Neural cell (in vitro differentiated cells): ENCODE results near the gene SFXN1. TPM values are rescaled to one million over a fixed set of nuclear protein-coding genes. Genes with fewer than 3 reads are reported as not detected.

Experiments used
- H2AFZ ChIP-seq: fragments of 200-600, 300-800 bp; sonication (generic), shearing (Covaris generic); 2 replicates; pipeline ENCODE4 v1.6.0; 2014; ENCODE audit warnings: low read depth, mild to moderate bottlenecking, antibody characterized with exemption, low read length, moderate library complexity
- H3F3A ChIP-seq: fragments of 200-600 bp; shearing (Covaris generic); 2 replicates; pipeline ENCODE4 v1.6.1; 2016; ENCODE audit warnings: mild to moderate bottlenecking, moderate library complexity, mixed read lengths, antibody characterized with exemption, low read length; ENCODE audit not compliant: insufficient read depth, poor library complexity, severe bottlenecking
- H3K27ac ChIP-seq: fragments of 200-600, 300-800 bp; sonication (generic), shearing (Covaris generic); 2 replicates; pipeline ENCODE4 v1.5.1; 2014; ENCODE audit warnings: mild to moderate bottlenecking, low read length, moderate library complexity
- H3K27me3 ChIP-seq: fragments of 300-800, 200-600 bp; sonication (generic), shearing (Covaris generic); 2 replicates; pipeline ENCODE4 v1.6.0; 2014; ENCODE audit warnings: mild to moderate bottlenecking, low read depth, low read length, moderate library complexity; ENCODE audit not compliant: insufficient read depth
- H3K36me3 ChIP-seq: fragments of 300-800, 200-600 bp; sonication (generic), shearing (Covaris generic); 2 replicates; pipeline ENCODE4 v1.5.1; 2014; ENCODE audit warnings: mild to moderate bottlenecking, antibody characterized with exemption, low read length, moderate library complexity; ENCODE audit not compliant: insufficient read depth
- H3K4me2 ChIP-seq: fragments of 300-800, 200-600 bp; sonication (generic), shearing (Covaris generic); 2 replicates; pipeline ENCODE4 v1.6.0; 2014; ENCODE audit warnings: mild to moderate bottlenecking, low read length
- H3K4me3 ChIP-seq: fragments of 300-800, 200-600 bp; sonication (generic), shearing (Covaris generic); 2 replicates; pipeline ENCODE4 v1.5.1; 2014; ENCODE audit warnings: mild to moderate bottlenecking, low read length, moderate library complexity
- H3K79me2 ChIP-seq: fragments of 200-600 bp; shearing (Covaris generic); replicated peaks from 2 replicates; pipeline ENCODE4 v1.6.0; 2014; ENCODE audit warnings: mild to moderate bottlenecking, low read length, moderate library complexity; ENCODE audit not compliant: insufficient read depth
- H3K9ac ChIP-seq: fragments of 300-800, 200-600 bp; sonication (generic), shearing (Covaris generic); 2 replicates; pipeline ENCODE4 v1.6.1; 2016; ENCODE audit warnings: mild to moderate bottlenecking, low read length, mixed read lengths
- H3K9me2 ChIP-seq: fragments of 200-600 bp; shearing (Covaris generic); 2 replicates; pipeline ENCODE4 v1.6.1; 2016; ENCODE audit warnings: mild to moderate bottlenecking, low read length, mixed read lengths; ENCODE audit not compliant: insufficient read depth
- H3K9me3 ChIP-seq: fragments of 200-600, 300-800 bp; sonication (generic), shearing (Covaris generic); 2 replicates; pipeline ENCODE4 v1.6.1; 2016; ENCODE audit warnings: mild to moderate bottlenecking, mixed run types, low read length, moderate library complexity, mixed read lengths
- H4K20me1 ChIP-seq: fragments of 200-600 bp; shearing (Covaris generic); 2 replicates; pipeline ENCODE4 v1.6.1; 2016; ENCODE audit warnings: mild to moderate bottlenecking, mixed run types; ENCODE audit not compliant: insufficient read depth
- EP300 ChIP-seq: fragments of 450-650 bp; conservative IDR thresholded peaks from 2 replicates; pipeline ENCODE4 v1.6.1; 2014; ENCODE audit warnings: antibody characterized with exemption, mild to moderate bottlenecking, moderate library complexity; ENCODE audit not compliant: poor library complexity, severe bottlenecking
- EZH2 ChIP-seq: fragments of 200-600, 300-800 bp; shearing (Covaris generic), sonication (generic); IDR thresholded peaks from 2 replicates; pipeline ENCODE4 v1.6.1; 2014; ENCODE audit warnings: antibody characterized with exemption, low read length, borderline replicate concordance, mild to moderate bottlenecking; ENCODE audit not compliant: insufficient read depth, poor library complexity, severe bottlenecking
- MXI1 ChIP-seq: fragments of 450-650 bp; conservative IDR thresholded peaks from 2 replicates; pipeline ENCODE4 v1.6.1; 2014; ENCODE audit warnings: antibody characterized with exemption, mild to moderate bottlenecking; ENCODE audit not compliant: poor library complexity, severe bottlenecking
- POLR2AphosphoS5 ChIP-seq: IDR thresholded peaks from 2 replicates; pipeline ENCODE4 v1.6.1; 2012
- RAD21 ChIP-seq: fragments of 450-650 bp; conservative IDR thresholded peaks from 2 replicates; pipeline ENCODE4 v1.6.1; 2014; ENCODE audit warnings: antibody characterized with exemption, mild to moderate bottlenecking, moderate library complexity
- SMC3 ChIP-seq: fragments of 450-650 bp; conservative IDR thresholded peaks from 2 replicates; pipeline ENCODE4 v1.6.1; 2014; ENCODE audit warnings: antibody characterized with exemption, mild to moderate bottlenecking, moderate library complexity; ENCODE audit not compliant: poor library complexity
- TAF1 ChIP-seq: IDR thresholded peaks from 2 replicates; pipeline ENCODE4 v1.6.1; 2012; ENCODE audit warnings: low read depth
- polyA plus RNA-seq: library from polyadenylated mRNA; depleted of rRNA; stranded (reverse); fragments of >200 nt; gene quantifications from 2 replicates; pipeline ENCODE4 v1.2.3, GENCODE V29; 2014
- TF ChIP-seq, protein P1 (sequence below): IDR thresholded peaks from 2 replicates; pipeline ENCODE4 v1.6.1; 2012; ENCODE audit warnings: borderline replicate concordance
- TF ChIP-seq, protein P2 (sequence below): fragments of 450-650 bp; IDR thresholded peaks from 2 replicates; pipeline ENCODE4 v1.5.1; 2014; ENCODE audit warnings: antibody characterized with exemption, mild to moderate bottlenecking, moderate library complexity; ENCODE audit not compliant: poor library complexity, severe bottlenecking

Gene SFXN1
- polyA plus RNA-seq, 1 donor from 2014 or later: 109 TPM

GRCh38 chr5:175472378-175472777 lies 6.0 kb upstream of the SFXN1 start:
- Histone ChIP-seq H3K79me2 (no peaks in the 10 kb centered on the region), H4K20me1 (no peaks in the 10 kb centered on the region), H3K27ac (no peak overlapping the region), H3K4me2 (no peak overlapping the region), H3K9me3 (no peaks in the 10 kb centered on the region), H3K9me2 (no peaks in the 10 kb centered on the region), H3K4me3 (no peak overlapping the region), H3K9ac (no peak overlapping the region), H3F3A (no peaks in the 10 kb centered on the region), H3K36me3 (no peaks in the 10 kb centered on the region), H3K27me3 (no peaks in the 10 kb centered on the region), H2AFZ (no peak overlapping the region)
- TF ChIP-seq, protein P1, sequence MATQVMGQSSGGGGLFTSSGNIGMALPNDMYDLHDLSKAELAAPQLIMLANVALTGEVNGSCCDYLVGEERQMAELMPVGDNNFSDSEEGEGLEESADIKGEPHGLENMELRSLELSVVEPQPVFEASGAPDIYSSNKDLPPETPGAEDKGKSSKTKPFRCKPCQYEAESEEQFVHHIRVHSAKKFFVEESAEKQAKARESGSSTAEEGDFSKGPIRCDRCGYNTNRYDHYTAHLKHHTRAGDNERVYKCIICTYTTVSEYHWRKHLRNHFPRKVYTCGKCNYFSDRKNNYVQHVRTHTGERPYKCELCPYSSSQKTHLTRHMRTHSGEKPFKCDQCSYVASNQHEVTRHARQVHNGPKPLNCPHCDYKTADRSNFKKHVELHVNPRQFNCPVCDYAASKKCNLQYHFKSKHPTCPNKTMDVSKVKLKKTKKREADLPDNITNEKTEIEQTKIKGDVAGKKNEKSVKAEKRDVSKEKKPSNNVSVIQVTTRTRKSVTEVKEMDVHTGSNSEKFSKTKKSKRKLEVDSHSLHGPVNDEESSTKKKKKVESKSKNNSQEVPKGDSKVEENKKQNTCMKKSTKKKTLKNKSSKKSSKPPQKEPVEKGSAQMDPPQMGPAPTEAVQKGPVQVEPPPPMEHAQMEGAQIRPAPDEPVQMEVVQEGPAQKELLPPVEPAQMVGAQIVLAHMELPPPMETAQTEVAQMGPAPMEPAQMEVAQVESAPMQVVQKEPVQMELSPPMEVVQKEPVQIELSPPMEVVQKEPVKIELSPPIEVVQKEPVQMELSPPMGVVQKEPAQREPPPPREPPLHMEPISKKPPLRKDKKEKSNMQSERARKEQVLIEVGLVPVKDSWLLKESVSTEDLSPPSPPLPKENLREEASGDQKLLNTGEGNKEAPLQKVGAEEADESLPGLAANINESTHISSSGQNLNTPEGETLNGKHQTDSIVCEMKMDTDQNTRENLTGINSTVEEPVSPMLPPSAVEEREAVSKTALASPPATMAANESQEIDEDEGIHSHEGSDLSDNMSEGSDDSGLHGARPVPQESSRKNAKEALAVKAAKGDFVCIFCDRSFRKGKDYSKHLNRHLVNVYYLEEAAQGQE: no peak
- TF ChIP-seq RAD21 (no peak), SMC3 (no peak), EZH2 (no peak), TAF1 (no peak), EP300 (no peak), POLR2AphosphoS5 (no peak), MXI1 (no peak)
- TF ChIP-seq, protein P2, sequence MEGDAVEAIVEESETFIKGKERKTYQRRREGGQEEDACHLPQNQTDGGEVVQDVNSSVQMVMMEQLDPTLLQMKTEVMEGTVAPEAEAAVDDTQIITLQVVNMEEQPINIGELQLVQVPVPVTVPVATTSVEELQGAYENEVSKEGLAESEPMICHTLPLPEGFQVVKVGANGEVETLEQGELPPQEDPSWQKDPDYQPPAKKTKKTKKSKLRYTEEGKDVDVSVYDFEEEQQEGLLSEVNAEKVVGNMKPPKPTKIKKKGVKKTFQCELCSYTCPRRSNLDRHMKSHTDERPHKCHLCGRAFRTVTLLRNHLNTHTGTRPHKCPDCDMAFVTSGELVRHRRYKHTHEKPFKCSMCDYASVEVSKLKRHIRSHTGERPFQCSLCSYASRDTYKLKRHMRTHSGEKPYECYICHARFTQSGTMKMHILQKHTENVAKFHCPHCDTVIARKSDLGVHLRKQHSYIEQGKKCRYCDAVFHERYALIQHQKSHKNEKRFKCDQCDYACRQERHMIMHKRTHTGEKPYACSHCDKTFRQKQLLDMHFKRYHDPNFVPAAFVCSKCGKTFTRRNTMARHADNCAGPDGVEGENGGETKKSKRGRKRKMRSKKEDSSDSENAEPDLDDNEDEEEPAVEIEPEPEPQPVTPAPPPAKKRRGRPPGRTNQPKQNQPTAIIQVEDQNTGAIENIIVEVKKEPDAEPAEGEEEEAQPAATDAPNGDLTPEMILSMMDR: no peak

GRCh38 chr5:175475248-175475647 lies 3.1 kb upstream of the SFXN1 start:
- H3K36me3 ChIP-seq: no peaks in the 10 kb centered on the region
- H3K9me2 ChIP-seq: no peaks in the 10 kb centered on the region
- H3K27ac ChIP-seq: no peak overlapping the region
- no peaks in the 10 kb centered on the region for H3F3A ChIP-seq
- no peak for TF ChIP-seq POLR2AphosphoS5
- no peak for TF ChIP-seq EP300
- no peak for TF ChIP-seq EZH2
- TF ChIP-seq, protein P2: no peak
- H3K4me2 ChIP-seq: no peak overlapping the region
- no peak overlapping the region for H2AFZ ChIP-seq
- H3K79me2 ChIP-seq: peaks cover 16% of the 10 kb centered on the region
- H3K9ac ChIP-seq: no peak overlapping the region
- H3K4me3 ChIP-seq: no peak overlapping the region
- H4K20me1 ChIP-seq: no peaks in the 10 kb centered on the region
- H3K9me3 ChIP-seq: no peaks in the 10 kb centered on the region
- H3K27me3 ChIP-seq: no peaks in the 10 kb centered on the region
